Stimulated activated CD4-positive, alpha-beta T cell treated with anti-CD3 and anti-CD28 coated beads, Interleukin-4, amount 100 ng/mL, for 24 hours (primary cell): ENCODE measurements around the gene SLC25A25.

Source experiments
- DNase-seq: peaks from one replicate; pipeline ENCODE4 v3.0.0-alpha.2; 2020

Gene SLC25A25

GRCh38 chr9:128114326-128115186 lies 46.5 kb downstream of the SLC25A25 start:
- DNase-seq, result no peak

DNA sequence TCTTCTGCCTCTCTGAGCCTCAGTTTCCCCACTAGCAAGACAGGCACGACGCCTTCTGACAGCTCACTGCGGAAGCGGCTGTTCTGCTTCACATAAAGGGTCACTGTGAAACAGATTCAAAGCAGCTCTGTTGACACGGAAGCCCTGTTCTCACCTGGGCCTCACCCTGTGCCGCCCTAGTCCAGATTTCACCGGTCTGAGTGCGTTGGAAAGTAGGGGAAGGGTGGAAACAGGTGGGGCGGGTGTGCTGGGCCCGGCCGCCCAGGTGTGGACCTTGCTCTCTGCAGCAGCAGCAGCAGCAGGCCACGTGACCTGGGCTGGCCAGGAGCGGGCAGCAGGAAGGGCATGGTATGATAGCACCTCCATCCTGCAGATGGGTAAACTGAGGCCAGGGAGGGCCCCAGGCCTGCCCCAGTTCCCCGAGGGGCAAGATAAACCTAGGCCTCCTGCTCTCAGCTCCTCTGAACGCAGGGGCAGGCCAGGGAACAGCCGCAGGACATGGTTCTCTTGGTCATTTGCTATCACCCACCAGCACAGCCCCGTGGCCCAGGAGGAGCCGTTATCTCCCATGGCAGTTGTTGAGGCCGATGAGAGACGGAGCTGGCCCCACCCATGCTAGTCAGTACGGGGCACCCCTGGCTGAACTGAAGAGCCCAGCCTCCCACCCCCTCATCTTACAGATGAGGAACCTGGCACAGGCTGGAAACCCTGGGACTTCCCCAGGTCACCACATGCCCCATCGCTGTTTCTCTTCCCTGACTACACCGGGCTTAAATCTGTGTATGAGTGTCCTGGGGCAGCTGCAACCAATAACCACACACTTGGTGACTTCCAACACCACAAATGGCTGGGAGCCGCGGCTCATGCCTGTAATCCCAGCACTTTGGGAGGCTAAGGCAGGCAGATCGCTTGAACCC lies 47.4 kb downstream of the SLC25A25 start:
- no peak for DNase-seq

GRCh38 chr9:128116104-128117083 lies 48.4 kb downstream of the SLC25A25 start:
- DNase-seq, result no peak

GRCh38 chr9:128117613-128118471 lies 49.8 kb downstream of the SLC25A25 start:
- peak; percentile 98 for DNase-seq

DNA sequence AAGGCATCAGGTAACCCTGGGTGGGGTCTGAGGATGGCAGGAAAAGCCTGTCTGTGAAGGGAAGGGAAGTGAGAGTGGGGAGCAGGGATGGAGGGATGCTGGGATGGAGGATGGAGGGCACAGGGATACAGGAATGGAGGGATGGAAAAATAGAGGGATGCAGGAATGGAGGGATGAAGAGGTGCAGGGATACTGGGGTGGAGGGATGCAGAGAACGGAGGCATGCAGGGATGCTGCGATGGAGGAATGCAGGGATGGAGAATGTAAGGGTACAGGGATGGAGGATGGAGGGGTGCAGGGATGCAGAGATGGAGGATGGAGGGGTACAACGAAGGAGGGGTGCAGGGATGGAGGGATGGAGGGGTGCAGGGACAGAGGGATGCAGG lies 50.4 kb downstream of the SLC25A25 start:
- DNase-seq, result no peak

GRCh38 chr9:128118971-128119665 lies 51.1 kb downstream of the SLC25A25 start:
- no peak for DNase-seq

DNA sequence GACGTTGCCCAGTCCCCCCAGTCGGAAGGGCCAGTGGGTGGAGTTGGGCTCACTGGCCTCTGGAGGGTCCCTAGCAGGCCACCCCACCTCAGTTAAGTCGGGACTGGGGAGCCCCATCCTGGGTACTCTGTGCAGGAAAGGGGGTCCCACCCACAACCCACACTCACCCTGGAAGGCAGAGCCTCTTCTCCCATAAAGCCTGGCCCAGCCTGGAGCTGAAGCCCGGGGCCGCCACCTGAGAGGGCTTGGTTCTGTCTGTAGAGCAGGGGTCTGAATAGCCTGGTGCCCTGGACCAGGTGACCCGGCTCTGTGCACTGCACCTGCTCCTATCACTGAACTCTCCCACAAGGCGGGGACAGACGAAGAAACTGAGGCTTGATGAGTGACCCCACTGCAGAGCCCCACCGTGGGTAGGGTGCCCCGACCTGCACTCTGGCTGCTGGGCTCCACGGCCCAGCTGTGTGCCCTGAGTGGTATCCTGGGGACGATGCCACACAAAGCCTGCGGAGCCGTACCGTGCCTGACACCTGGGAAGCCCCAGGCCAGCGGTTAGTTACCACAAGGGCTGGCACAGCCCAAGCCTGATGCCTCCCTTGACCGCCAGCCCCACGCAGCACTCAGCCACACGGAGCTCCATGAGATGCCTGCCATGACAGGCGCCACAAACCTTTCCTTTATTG lies 52.2 kb downstream of the SLC25A25 start:
- no peak for DNase-seq

DNA sequence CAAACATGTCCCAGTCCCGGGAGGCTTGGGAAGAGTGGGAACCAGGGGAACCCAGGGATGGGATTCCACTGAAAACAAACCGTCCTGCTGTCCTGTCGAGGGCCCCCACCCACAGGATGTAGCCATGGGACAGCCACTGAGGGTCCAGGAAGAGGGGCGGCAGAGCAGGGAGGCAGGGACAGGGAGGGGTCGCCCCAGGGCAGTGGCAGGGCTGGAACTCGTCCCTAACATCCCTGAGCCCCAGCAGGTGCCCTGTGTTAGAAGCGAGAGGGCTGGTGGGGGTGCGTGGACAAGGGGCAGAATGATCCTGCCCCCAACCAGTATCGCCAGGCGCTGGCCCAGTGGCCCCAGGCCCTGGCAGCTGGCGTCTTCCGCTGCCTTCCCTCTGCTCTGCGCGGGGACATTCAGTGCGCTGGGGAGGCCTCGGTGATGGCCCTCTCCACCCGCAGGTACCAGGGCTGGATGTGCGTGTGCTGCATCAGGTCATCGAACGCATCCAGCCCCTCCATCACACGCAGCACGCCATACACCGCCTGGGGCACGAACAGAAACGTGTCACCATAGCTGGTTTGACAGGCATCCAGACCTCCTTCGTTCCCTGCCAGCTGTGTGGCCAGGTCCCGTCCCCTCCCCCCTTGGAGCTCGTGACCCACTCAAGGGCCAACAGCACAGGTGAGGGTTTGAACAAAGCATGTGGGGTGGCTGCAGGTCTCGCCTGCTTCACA lies 52.9 kb downstream of the SLC25A25 start:
- no peak for DNase-seq

DNA sequence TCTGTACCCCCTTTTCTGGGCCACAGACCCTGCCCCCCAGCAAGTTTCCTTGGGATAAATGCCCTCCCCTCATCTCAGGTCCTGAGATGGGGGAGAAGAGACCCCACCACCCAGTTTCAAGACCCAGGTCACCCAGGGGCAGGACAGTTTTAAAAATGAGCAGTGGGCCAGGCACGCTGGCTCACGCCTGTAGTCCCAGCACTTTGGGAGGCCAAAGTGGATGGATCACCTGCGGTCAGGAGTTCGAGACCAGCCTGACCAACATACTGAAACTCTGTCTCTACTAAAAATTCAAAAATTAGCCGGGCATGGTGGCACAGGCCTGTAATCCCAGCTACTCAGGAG lies 53.4 kb downstream of the SLC25A25 start:
- no peak for DNase-seq

- no peak for DNase-seq
Measured at GRCh38 chr9:128121924-128122808, 54.1 kb downstream of the SLC25A25 start.

- no peak for DNase-seq
Measured at GRCh38 chr9:128122809-128123175, 54.8 kb downstream of the SLC25A25 start.

DNA sequence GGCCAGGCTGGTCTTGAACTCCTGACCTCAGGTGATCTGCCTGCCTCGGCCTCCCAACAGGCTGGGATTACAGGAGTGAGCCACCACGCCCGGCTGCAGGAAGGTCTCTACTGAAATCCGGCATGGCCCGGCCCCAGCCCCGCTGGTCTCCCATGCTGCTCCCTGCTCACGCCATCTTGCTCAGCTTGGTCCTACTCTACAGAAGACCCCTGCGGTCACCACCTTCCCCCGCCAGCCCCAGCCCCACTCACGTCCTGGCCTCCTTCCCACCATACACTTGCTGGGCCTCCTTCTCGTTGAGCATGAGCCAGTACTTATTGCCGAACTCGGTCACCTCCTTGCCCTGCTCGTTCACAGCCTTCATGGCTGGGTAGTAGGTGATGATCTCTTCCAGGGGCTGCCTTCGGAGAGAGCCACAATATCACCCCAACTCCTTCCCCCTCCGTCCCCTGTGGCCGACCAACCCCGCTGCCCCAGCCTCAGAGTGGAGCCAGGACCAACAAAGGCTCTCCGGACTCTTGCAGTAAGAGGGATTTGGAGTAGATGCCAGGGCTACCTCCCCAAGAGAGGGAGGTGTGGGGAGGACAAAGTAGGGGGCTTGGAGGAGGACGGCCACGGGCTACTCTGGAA lies 55.5 kb downstream of the SLC25A25 start:
- DNase-seq, result no peak

DNA sequence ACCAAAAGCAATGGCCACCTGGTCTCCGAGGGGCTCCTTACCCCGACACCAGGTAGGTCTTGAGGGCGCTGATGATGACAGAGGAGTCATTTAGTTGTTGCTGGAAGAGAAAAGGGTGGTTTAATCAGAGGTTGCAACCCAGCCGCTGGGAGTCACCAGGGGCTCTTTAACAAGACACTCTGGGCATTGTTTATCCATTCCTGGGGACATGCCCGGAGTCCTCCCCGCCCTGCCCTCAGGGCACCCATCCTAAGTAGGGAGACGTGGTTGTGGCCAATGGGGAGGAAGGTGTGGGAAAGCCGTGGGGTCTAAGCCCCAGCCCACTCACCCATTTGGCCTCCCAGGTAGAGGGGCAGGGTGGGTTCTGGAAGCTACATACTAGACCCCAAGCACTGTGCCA lies 56.4 kb downstream of the SLC25A25 start:
- DNase-seq, result no peak

GRCh38 chr9:128124873-128125579 lies 57.0 kb downstream of the SLC25A25 start:
- peak; percentile 39 for DNase-seq

DNA sequence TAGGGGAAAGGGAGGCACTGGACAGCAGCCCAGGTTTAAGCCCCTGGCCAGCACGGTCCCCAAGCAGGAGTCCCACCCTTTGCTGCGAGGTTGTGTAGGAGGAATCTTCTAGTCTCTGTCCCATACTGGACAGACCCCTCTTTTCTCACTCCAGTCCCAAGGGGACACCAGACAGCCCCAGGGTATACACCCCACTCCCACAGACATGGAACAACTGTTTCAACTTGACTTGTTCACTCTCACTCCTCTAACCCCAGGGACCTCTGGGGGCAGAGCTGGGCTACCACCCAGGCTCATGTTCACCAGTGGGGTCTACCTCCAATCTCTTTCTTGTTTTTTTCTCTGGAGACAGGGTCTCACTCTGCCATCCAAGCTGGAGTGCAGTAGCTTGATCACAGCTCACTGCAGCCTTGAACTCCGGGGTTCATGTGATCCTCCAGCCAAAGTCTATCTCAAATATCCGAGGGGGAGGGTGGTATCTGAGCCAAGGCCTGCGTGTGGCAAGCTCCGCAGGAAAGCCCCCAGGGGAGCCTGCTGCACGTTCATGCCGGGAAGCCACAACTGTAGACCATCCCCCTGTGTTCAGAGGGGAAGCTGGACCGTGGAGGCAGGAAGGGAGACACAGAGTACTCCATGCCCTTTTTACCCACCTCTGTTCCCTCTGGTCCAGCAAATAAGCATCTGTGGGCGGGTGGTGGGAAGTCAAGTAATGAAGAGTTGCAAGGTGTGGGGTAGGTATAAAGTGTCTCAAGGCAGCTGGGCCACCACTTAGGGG lies 57.7 kb downstream of the SLC25A25 start:
- DNase-seq, result no peak

DNA sequence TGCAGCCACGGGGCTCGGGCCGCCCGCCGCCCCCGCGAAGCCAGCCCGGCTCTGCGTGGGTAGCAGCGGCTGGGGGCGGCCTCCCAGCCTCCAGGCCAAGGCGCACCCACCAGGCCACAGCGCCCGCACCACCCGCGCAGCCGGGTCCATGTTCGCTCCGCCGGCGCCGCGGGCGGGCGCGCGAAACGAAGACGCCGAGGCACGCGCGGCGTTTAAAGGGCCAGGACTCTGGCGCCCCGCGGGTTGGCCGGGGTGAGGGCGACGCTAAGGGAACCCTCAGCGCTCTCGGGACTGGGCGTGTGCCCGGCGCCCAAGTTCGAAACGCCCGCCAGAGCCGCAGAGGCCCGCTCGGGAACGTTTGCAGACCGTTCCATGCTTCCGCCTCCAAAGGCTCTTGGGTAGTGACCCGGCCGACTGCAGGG lies 59.5 kb downstream of the SLC25A25 start, which contains the start of gene PTGES2:
PTGES2 (minus strand) TSS at position 162 of the 422 bp plus-strand sequence; CDS start at position 150, 12 bp downstream.
- DNase-seq, result peak; percentile 77
